Myocyte (in vitro differentiated cells): Measurements from ENCODE around the gene LSM8. TPM values are rescaled to one million over a fixed set of nuclear protein-coding genes. Genes with fewer than 3 reads are reported as not detected.
"Not testable (repeated sequence)": the region's sequence is repeated elsewhere in the genome, so short reads cannot be mapped to it uniquely, and the experiment has no call there.

Experiments used
- DNase-seq: peaks from one replicate; pipeline ENCODE4 v3.0.0-alpha.2; 2012; ENCODE audit warnings: low read depth
- polyA plus RNA-seq: library from polyadenylated mRNA; unstranded; fragments of >200 nt; gene quantifications from one replicate; pipeline ENCODE4 v1.2.1, GENCODE V29; 2012; ENCODE audit warnings: missing spikeins
- total RNA-seq: library from RNA; depleted of rRNA; stranded (reverse); fragments of >200 nt; gene quantifications from 2 replicates; pipeline ENCODE4 v1.2.3, GENCODE V29; 2014

Gene LSM8
- total RNA-seq, result 37.1 and 47.5 TPM in 2 replicates
- polyA plus RNA-seq, result 27.9 TPM

- peak; percentile 100 for DNase-seq
Measured at GRCh38 chr7:118183786-118184564, at the start of gene LSM8. Gene LSM8 (plus strand): TSS chr7:118184164. CDS start chr7:118184224, 60 bp downstream.

- DNase-seq, result not testable (repeated sequence)
Measured at GRCh38 chr7:118134420-118134819, 49.5 kb upstream of the LSM8 start.

GRCh38 chr7:118140468-118140867, 43.5 kb upstream of the LSM8 start:
- no peak for DNase-seq

- no peak for DNase-seq
Measured at GRCh38 chr7:118142012-118142411, 42.0 kb upstream of the LSM8 start.

GRCh38 chr7:118148930-118149329, 35.0 kb upstream of the LSM8 start:
- no peak for DNase-seq

GRCh38 chr7:118149394-118149793, 34.6 kb upstream of the LSM8 start:
- no peak for DNase-seq

- no peak for DNase-seq
Measured at GRCh38 chr7:118151671-118152070, 32.3 kb upstream of the LSM8 start.

- no peak for DNase-seq
Measured at GRCh38 chr7:118152149-118152548, 31.8 kb upstream of the LSM8 start.

GRCh38 chr7:118152654-118153053, 31.3 kb upstream of the LSM8 start:
- DNase-seq, result no peak

GRCh38 chr7:118153551-118154177, 30.3 kb upstream of the LSM8 start:
- DNase-seq, result peak; percentile 57

- no peak for DNase-seq
Measured at GRCh38 chr7:118158766-118159165, 25.2 kb upstream of the LSM8 start.

- no peak for DNase-seq
Measured at GRCh38 chr7:118169146-118169545, 14.8 kb upstream of the LSM8 start.

- DNase-seq, result peak; percentile 13
Measured at GRCh38 chr7:118175740-118176139, 8.2 kb upstream of the LSM8 start.

GRCh38 chr7:118179191-118179590, 4.8 kb upstream of the LSM8 start:
- no peak for DNase-seq

- DNase-seq, result no peak
Measured at GRCh38 chr7:118182593-118183427, 1.2 kb upstream of the LSM8 start.

GRCh38 chr7:118183428-118183785, 557 bp upstream of the LSM8 start:
- no peak for DNase-seq

GRCh38 chr7:118184565-118184940, 589 bp downstream of the LSM8 start:
- peak; percentile 32 for DNase-seq

- no peak for DNase-seq
Measured at GRCh38 chr7:118185163-118185860, 1.3 kb downstream of the LSM8 start.

- peak; percentile 13 for DNase-seq
Measured at GRCh38 chr7:118186501-118186900, 2.5 kb downstream of the LSM8 start.

GRCh38 chr7:118194571-118194970, 10.6 kb downstream of the LSM8 start:
- DNase-seq, result no peak

GRCh38 chr7:118195837-118196474, 12.0 kb downstream of the LSM8 start:
- DNase-seq, result peak; percentile 72
